Measurements from ENCODE around the gene CAPN5.
"Not testable (repeated sequence)": the region's sequence is repeated elsewhere in the genome, so short reads cannot be mapped to it uniquely, and the experiment has no call there.

The CAPN5 gene

DNA sequence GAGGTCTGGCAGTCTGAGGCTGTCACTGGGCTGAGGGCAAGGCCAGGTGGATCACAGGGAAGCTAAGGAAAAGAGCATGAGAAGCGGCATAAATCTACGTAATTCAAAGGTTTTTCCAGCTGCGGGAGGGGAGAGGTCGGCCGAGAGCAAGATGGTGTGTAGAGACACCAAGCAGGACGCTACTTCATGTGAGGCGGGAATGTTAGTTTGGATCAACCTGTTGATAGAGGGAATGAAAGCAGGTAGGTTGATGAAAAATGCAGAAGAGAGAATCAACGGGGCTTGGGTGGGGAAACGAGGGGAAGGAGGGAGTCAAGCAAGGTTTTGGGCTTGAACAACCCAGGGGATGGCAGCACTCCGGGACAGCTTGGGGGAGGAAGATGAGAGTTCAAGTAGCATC is 29.7 kb upstream of the CAPN5 start:
- peaks cover 0 to 13% of the 10 kb centered on the region in 2 donors for H3K36me3 Mint-ChIP-seq
- DNase-seq (no peak), ATAC-seq (replicated peaks) (no peak)
- no peaks in the 10 kb centered on the region for H3K9me3 Mint-ChIP-seq
- no peak overlapping the region for H3K27ac Mint-ChIP-seq
- no peak overlapping the region for H3K4me3 Mint-ChIP-seq
- H3K27me3 Mint-ChIP-seq: peaks cover 40 to 52% of the 10 kb centered on the region in 2 donors
- H3K4me1 Mint-ChIP-seq: peaks cover 25 to 40% of the 10 kb centered on the region in 2 donors

DNA sequence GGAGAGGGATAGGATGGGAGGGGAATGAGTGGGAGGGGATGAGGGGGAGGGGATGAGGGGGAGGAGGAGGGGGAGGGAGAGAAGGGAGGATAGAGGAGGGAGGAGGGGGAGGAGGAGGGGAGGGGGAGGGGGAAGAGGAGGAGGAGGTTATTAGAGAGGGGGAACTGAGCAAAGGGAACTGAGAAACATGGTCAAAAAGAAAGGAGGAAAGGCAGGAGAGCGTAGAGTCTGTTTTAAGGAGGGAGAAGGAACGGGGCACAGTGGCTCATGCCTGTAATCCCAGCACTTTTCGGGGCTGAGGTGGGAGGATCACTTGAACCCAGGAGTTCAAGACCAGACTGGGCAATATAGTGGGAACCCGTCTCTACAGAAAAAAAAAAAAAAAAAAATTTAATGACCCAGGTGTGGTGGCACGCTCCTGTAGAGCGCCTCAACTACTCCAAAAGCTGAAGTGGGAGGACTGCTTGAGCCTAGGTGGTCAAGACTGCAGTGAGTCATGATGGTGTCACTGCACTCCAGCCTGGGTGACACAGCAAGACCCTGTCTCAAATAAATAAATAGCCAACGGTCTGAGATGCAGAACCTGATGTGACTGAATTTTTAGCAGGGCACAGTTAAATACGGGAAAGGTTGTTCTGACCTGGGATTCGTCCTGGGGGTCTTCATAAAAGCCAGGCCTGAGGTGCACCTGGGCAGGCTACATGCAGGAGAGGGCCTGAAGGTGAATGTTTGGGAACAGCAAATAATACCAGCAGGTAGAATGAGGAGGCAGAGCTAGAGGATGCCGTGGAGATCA is 28.5 kb upstream of the CAPN5 start:
- ATAC-seq (replicated peaks): peak; percentile 66 to 72

DNA sequence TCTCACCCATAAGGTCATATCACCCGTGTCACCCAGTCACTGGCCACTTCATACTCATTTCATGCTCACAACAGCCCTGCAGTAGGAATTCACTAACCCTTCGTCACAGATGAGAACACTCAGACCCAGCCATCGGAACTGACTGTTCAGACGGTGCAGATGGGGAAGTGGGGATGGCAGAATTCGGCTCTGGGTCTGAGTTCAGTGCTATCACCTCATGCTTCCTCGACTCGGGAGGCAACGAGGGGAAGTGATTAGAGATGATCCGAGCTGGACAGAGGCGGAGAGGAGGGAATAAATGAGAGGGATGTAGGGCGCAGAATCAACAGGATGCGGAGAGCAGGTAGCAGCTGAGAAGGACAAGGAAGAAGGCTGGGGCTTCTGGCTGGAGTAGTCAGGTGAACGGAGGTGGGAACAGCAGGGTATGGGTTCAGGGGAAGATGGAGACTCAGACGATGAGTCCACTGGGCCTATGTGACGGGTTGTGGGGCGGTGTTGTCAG is 27.9 kb upstream of the CAPN5 start:
- H3K27me3 Mint-ChIP-seq: peaks cover 51 to 66% of the 10 kb centered on the region in 2 donors
- peak overlapping the region; percentile 92 for H3K27ac Mint-ChIP-seq

More for the DNA sequence above, 28.5 kb upstream of the CAPN5 start:
- H3K27ac Mint-ChIP-seq: peak overlapping the region; percentile 75
- peaks cover 0 to 13% of the 10 kb centered on the region in 2 donors for H3K36me3 Mint-ChIP-seq
- peak overlapping the region; percentile 9 to 81 for H3K4me3 Mint-ChIP-seq
- peaks cover 25 to 40% of the 10 kb centered on the region in 2 donors for H3K4me1 Mint-ChIP-seq
- H3K9me3 Mint-ChIP-seq: no peaks in the 10 kb centered on the region
- peaks cover 48 to 61% of the 10 kb centered on the region in 2 donors for H3K27me3 Mint-ChIP-seq
- DNase-seq: no peak

DNA sequence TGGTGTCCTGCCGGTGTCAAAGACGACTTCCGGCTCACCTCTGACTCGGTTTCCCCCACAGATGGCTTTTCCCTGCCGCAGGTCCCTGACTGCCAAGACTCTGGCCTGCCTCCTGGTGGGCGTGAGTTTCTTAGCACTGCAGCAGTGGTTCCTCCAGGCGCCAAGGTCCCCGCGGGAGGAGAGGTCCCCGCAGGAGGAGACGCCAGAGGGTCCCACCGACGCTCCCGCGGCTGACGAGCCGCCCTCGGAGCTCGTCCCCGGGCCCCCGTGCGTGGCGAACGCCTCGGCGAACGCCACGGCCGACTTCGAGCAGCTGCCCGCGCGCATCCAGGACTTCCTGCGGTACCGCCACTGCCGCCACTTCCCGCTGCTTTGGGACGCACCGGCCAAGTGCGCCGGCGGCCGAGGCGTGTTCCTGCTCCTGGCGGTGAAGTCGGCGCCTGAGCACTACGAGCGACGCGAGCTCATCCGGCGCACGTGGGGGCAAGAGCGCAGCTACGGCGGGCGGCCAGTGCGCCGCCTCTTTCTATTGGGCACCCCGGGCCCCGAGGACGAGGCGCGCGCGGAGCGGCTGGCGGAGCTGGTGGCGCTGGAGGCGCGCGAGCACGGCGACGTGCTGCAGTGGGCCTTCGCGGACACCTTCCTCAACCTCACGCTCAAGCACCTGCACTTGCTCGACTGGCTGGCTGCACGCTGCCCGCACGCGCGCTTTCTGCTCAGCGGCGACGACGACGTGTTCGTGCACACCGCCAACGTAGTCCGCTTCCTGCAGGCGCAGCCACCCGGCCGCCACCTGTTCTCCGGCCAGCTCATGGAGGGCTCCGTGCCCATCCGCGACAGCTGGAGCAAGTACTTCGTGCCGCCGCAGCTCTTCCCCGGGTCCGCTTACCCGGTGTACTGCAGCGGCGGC is 27.0 kb upstream of the CAPN5 start:
- peak overlapping the region; percentile 36 to 70 for H3K4me3 Mint-ChIP-seq

More for the DNA sequence above, 27.9 kb upstream of the CAPN5 start:
- DNase-seq: peak; percentile 52
- ATAC-seq (replicated peaks): peak; percentile 82 to 89
- H3K4me3 Mint-ChIP-seq: peak overlapping the region; percentile 76 to 81
- H3K36me3 Mint-ChIP-seq: peaks cover 0 to 13% of the 10 kb centered on the region in 2 donors
- no peaks in the 10 kb centered on the region for H3K9me3 Mint-ChIP-seq
- peaks cover 25 to 40% of the 10 kb centered on the region in 2 donors for H3K4me1 Mint-ChIP-seq

DNA sequence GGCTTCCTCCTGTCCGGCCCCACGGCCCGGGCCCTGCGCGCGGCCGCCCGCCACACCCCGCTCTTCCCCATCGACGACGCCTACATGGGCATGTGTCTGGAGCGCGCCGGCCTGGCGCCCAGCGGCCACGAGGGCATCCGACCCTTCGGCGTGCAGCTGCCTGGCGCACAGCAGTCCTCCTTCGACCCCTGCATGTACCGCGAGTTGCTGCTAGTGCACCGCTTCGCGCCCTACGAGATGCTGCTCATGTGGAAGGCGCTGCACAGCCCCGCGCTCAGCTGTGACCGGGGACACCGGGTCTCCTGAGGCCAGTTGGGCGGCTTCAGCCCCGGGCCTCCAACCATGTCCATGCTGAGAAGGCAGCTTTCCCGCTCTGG is 26.4 kb upstream of the CAPN5 start:
- peaks cover 2 to 13% of the 10 kb centered on the region in 2 donors for H3K36me3 Mint-ChIP-seq
- no peak for DNase-seq
- no peak for ATAC-seq (replicated peaks)
- peak overlapping the region; percentile 51 for H3K27ac Mint-ChIP-seq
- no peaks in the 10 kb centered on the region for H3K9me3 Mint-ChIP-seq
- peaks cover 22 to 40% of the 10 kb centered on the region in 2 donors for H3K4me1 Mint-ChIP-seq
- H3K4me3 Mint-ChIP-seq: peak overlapping the region; percentile 29 to 65
- peaks cover 65 to 76% of the 10 kb centered on the region in 2 donors for H3K27me3 Mint-ChIP-seq

More for the DNA sequence above, 27.0 kb upstream of the CAPN5 start:
- peaks cover 0 to 13% of the 10 kb centered on the region in 2 donors for H3K36me3 Mint-ChIP-seq
- ATAC-seq (replicated peaks) (no peak), DNase-seq (no peak)
- no peak overlapping the region for H3K27ac Mint-ChIP-seq
- H3K4me1 Mint-ChIP-seq: peaks cover 22 to 40% of the 10 kb centered on the region in 2 donors
- no peaks in the 10 kb centered on the region for H3K9me3 Mint-ChIP-seq
- peaks cover 60 to 72% of the 10 kb centered on the region in 2 donors for H3K27me3 Mint-ChIP-seq

DNA sequence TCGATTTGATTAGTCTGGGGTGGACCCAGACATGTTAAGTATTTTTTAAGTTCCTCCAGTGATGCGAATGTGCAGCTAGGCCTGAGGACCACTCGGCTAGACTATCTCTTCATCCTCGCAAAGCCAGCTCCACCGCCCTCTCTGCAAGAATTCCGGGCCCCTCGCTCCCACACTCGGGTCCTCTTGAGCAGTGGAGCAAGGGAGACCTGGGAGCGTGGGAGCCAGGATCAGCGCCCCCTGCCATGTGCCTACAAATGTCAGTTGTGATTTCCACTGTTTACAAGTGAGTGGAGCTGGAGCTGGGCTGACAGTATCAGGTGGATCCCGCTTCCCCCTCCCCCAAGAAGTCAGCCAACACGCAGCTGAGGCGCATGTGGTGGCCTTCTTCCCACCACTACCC is 25.9 kb upstream of the CAPN5 start:
- Mint-ChIP-seq H3K36me3 (peaks cover 2 to 13% of the 10 kb centered on the region in 2 donors), H3K4me1 (peaks cover 22 to 42% of the 10 kb centered on the region in 2 donors), H3K9me3 (no peaks in the 10 kb centered on the region), H3K27ac (peak overlapping the region; percentile 51), H3K4me3 (peak overlapping the region; percentile 46 to 65), H3K27me3 (peaks cover 67 to 81% of the 10 kb centered on the region in 2 donors)
- no peak for ATAC-seq (replicated peaks)
- DNase-seq: no peak

DNA sequence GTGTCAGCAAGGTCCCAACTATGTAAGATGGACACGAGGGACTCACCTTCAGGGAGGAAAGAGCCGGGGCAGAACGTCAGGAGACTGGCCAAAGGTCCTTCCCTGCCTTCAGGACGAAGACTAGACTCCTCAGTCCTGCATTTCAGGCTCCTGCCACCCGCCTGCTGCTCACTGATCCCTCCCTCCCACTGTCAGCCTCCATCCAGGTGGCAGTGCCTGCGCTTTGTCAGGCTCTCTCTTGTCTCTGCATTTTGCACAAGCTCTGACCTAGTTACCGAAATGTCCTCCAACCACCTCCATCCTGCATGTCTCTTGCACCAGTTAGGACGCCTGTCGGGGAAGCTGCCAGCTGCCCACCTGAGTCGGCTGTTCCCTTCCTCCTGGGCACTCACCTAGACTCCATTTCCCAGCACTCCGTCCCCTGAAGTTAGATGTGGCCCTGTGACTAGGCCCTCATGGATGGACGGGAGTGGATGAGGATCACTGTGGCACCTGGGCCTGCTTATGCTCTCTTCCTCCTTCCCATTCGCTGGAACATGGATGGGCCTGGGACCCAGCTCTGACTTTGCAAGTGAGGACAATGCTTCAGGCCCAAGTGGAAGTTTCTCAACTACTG is 24.6 kb upstream of the CAPN5 start:
- Mint-ChIP-seq H3K36me3 (peaks cover 2 to 13% of the 10 kb centered on the region in 2 donors), H3K4me1 (peaks cover 23 to 52% of the 10 kb centered on the region in 2 donors), H3K4me3 (no peak overlapping the region), H3K27me3 (peaks cover 58 to 76% of the 10 kb centered on the region in 2 donors), H3K9me3 (no peaks in the 10 kb centered on the region), H3K27ac (no peak overlapping the region)
- DNase-seq (no peak), ATAC-seq (replicated peaks) (no peak)

DNA sequence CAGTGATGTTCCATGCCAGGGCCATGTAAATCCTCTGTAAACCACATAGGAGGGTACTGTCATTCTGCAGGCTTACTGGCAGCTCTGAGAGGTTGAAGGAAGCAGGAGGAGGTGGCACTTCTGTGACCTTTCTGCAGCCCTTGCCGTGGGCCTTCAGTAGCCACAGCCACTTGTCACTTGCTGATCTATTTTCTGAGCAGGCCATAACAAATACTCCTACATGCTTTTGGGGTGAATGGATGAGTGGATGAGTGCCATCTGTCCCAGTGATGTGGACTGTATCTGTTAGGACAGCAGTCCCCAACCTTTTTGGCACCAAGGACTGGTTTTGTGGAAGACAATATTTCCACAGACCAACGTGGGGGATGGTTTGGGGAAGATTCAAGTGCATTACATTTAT is 22.4 kb upstream of the CAPN5 start:
- ATAC-seq (replicated peaks) (no peak), DNase-seq (no peak)
- Mint-ChIP-seq H3K9me3 (no peaks in the 10 kb centered on the region), H3K4me1 (peaks cover 9 to 33% of the 10 kb centered on the region in 2 donors), H3K36me3 (peaks cover 2 to 9% of the 10 kb centered on the region in 2 donors), H3K27ac (no peak overlapping the region), H3K4me3 (no peak overlapping the region), H3K27me3 (peaks cover 42 to 60% of the 10 kb centered on the region in 2 donors)

DNA sequence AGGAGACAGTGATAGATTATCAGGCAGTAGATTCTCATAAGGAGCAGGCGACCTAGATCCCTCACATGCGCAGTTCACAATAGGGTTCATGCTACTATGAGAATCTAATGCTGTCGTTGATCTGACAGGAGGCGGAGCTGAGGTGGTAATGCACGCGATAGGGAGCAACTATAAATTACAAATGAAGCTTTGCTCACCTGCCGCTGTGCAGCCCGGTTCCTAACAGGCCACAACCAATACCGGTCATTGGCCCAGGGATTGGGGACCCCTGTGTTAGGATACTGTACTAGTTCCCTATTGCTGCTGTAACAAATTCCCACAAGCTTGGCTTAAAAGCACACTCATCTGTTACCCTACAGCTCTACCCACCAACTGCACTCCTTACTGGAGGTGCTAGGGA is 21.9 kb upstream of the CAPN5 start:
- peaks cover 42 to 55% of the 10 kb centered on the region in 2 donors for H3K27me3 Mint-ChIP-seq

DNA sequence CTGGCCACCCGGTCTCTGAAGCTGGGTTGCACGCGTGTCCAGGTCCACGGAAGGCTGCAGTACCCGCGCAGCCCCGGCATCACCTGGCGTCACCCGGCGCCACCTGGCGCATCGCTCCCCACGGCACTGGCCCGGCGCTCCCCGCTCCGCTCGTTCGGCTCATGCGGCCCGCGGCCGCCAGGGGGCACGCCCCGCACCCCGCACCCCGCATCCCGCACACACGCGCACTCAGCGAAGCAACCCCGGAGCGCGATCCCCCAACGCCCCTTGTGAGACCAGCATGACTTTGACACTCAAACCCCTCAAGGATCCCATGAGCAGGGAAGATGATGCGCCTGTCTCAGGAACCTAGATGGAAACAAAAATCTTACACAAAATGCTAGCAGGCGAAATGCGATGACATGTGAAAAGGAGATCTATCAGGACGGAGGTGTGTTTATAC is 20.7 kb upstream of the CAPN5 start:
- Mint-ChIP-seq H3K4me3 (peak overlapping the region in 1 of 2 donors; percentile 22), H3K27me3 (peaks cover 33 to 44% of the 10 kb centered on the region in 2 donors)
- no peak for DNase-seq

More for the DNA sequence above, 21.9 kb upstream of the CAPN5 start:
- peaks cover 9 to 29% of the 10 kb centered on the region in 2 donors for H3K4me1 Mint-ChIP-seq
- no peak for ATAC-seq (replicated peaks)
- no peak for DNase-seq
- H3K27ac Mint-ChIP-seq: no peak overlapping the region
- peaks cover 2 to 9% of the 10 kb centered on the region in 2 donors for H3K36me3 Mint-ChIP-seq
- no peak overlapping the region for H3K4me3 Mint-ChIP-seq
- H3K9me3 Mint-ChIP-seq: no peaks in the 10 kb centered on the region

DNA sequence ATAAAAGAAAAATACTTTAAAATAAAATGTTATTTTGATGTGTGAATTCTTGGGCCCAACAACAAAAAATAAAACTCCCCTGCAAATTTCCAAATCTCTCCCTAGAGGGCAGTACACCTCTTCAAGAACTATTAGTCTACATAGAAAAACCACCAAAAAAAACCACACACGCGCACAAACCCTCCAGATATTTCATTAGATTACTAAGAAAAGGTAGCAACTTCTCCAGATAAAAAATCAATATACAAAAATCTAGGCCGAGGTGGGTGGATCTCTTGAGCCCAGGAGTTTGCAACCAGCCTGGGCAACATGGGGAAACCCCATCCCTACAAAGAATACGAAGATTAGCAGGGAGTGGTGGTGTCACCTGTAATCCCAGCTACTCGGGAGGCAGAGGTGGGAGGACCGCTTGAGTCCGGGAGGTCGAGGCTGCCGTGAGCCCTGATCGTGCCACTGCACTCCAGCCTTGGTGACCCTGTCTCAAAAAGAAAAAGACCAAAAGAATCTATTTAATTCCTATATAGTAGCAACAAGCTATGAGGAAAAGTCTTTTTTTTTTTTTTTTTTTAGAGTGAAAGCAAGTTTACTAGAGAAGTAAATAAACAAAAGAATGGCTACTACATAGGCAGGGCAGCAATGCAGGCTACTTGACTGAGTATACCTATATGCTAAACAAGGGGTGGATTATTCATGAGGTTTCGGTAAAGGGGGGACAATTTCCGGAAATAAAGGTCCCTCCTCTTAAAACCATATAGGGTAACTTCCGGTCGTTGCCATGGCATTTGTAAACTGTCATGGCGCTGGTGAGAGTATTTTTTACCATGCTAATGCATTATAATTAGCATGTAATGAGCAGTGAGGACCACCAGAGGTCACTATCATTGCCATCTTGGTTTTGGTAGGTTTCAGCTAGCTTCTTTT is 19.5 kb upstream of the CAPN5 start:
- peak; percentile 91 to 92 for ATAC-seq (replicated peaks)
- peaks cover 0 to 2% of the 10 kb centered on the region in 2 donors for H3K36me3 Mint-ChIP-seq
- peak overlapping the region; percentile 50 to 58 for H3K4me3 Mint-ChIP-seq
- no peaks in the 10 kb centered on the region for H3K9me3 Mint-ChIP-seq
- peaks cover 6 to 16% of the 10 kb centered on the region in 2 donors for H3K4me1 Mint-ChIP-seq
- H3K27me3 Mint-ChIP-seq: peaks cover 24 to 36% of the 10 kb centered on the region in 2 donors
- peak overlapping the region; percentile 20 for H3K27ac Mint-ChIP-seq
- peak; percentile 77 for DNase-seq

More for the DNA sequence above, 20.7 kb upstream of the CAPN5 start:
- peak; percentile 58 to 61 for ATAC-seq (replicated peaks)
- H3K4me1 Mint-ChIP-seq: peaks cover 6 to 17% of the 10 kb centered on the region in 2 donors
- H3K36me3 Mint-ChIP-seq: peaks cover under 1 to 2% of the 10 kb centered on the region in 2 donors
- no peak overlapping the region for H3K27ac Mint-ChIP-seq
- no peaks in the 10 kb centered on the region for H3K9me3 Mint-ChIP-seq

DNA sequence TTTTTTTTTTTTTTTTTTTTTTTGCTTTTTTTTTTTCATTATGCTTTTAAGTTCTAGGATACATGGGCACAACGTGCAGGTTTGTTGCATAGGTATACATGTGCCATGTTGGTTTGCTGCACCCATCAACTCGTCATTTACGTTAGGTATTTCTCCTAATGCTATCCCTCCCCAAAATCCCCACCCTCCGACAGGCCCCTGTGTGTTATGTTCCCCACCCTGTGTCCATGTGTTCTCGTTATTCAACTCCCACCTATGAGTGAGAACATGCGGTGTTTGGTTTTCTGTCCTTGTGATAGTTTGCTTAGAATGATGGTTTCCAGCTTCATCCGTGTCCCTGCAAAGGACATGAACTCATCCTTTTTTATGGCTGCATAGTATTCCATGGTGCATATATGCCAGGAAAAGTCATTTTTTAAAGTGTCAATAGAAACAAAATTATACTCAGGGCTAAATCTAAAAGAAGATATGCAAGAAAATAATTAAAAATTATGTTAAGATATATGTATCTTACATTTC is 18.8 kb upstream of the CAPN5 start:
- H3K36me3 Mint-ChIP-seq, H3K27ac Mint-ChIP-seq, H3K9me3 Mint-ChIP-seq, DNase-seq, H3K4me3 Mint-ChIP-seq: not testable (repeated sequence)
- ATAC-seq (replicated peaks): peak in 1 of 2 donors; percentile 4
- H3K4me1 Mint-ChIP-seq: peaks cover 6 to 16% of the 10 kb centered on the region in 2 donors
- peaks cover 19 to 37% of the 10 kb centered on the region in 2 donors for H3K27me3 Mint-ChIP-seq
